Right cardiac atrium (tissue), 5 donors: ENCODE data around the gene FAM241B. TPM values are rescaled to one million over a fixed set of nuclear protein-coding genes. Genes with fewer than 3 reads are reported as not detected.
A peak's percentile ranks its signal among the peaks of the same experiment; 100 is the strongest.

ENCODE experiments used
- ATAC-seq, 2 donors: fragments of 200-7000 bp; cut with Tn5 transposase; one replicate each; pipeline versions ENCODE4 v1.8.0 to v1.9.1; 2020; ENCODE audit warnings: moderate library complexity in 2 of 2, mild to moderate bottlenecking in 1 of 2
- DNase-seq, 3 donors: peaks; one replicate each; pipeline ENCODE4 v3.0.0-alpha.2; 2020
- H3K27ac ChIP-seq: one replicate; pipeline ENCODE4 v1.5.1; 2013; ENCODE audit warnings: mild to moderate bottlenecking, low read length, control low read depth, moderate library complexity
- H3K27me3 ChIP-seq: one replicate; pipeline ENCODE4 v1.6.1; 2013; ENCODE audit not compliant: control insufficient read depth, insufficient read depth
- H3K4me1 ChIP-seq: one replicate; pipeline ENCODE4 v1.6.1; 2013; ENCODE audit warnings: low read length; ENCODE audit not compliant: control insufficient read depth, insufficient read depth
- H3K4me3 ChIP-seq: one replicate; pipeline ENCODE4 v1.5.1; 2013; ENCODE audit warnings: low read length, control low read depth
- H3K9me3 ChIP-seq: one replicate; pipeline ENCODE4 v1.6.1; 2013; ENCODE audit warnings: low read length; ENCODE audit not compliant: control insufficient read depth
- WGBS: extraction: QIAGEN DNeasy Blood & Tissue Kit; methylation state at CpG from one replicate; pipeline ENCODE4 v1.1.7; 2013; 5-methylcytosine and 5-hydroxymethylcytosine counted together
- intact Hi-C, 4 donors: fragments of 100-400 bp; cut with DNase I; formaldehyde crosslinking; loops; one replicate each; pipeline versions ENCODE4 v1.11.0 to v1.14.0; 2022 to 2023
- polyA plus RNA-seq: library from polyadenylated mRNA; stranded (reverse); fragments of 200-250 nt; gene quantifications from one replicate; pipeline ENCODE4 v1.2.3, GENCODE V29; 2013
- total RNA-seq, 4 donors: library from RNA; stranded (reverse); fragmentation: NEBNext Ultra II Directional; extraction: Animal tissue kit (Norgen Biotek cat#: 25700); gene quantifications; one replicate each; pipeline ENCODE4 v1.2.1, GENCODE V29; 2021
- donor health status: healthy with polysubstance abuse.
- donor health status: DM: no; HTN: yes; CAD: no.
- donor health status: DM: no; HTN: no; CAD: no.
- donor health status: DM: no; HTN: yes; CAD: no; lungs with severe emphysema.
- donor health status: DM: yes; HTN: yes; CAD: no.

FAM241B gene
- total and polyA plus RNA-seq, 5 donors, result 4.6 to 8.7 (median 5.6) TPM

DNA sequence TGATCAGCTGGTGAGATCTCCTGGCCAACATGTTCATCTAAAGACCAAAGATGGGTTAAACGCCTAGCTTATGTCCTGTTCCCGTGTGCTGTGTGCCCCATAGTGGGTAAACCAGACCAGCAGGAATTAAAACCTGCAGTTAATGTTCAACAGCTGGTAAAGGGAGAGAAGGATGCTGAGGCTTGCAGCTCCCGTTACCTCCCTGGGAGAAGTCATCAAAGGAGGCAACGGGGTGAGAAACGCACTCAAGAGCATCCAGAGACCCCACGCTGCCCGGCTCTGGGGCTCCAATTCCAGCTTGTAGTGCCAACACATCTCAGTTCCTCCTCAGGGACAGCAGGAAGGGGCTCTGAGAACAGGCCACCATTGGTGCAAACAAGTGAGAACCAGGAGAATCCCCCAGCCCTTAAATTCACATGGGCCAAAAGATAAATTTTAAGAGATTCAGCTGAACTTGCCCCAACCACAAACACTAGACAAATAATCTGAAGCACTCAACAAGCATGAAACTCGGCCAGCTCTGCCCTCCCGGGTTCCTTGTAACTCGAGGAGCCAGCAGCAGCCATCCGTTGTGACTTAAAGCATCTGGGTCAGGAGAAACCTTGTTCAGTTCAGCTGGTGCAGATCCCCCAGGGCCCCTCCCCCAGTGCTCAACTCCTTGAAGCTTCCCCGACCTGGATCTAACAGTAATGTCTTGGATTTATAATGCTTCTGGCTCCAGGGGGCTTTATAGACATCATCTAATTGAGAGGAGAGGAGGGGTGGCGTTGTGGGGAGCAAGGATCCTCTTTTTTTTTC is 29.4 kb downstream of the FAM241B start:
- intact Hi-C loops, result loop anchor here in 1 of 4 donors (10.0 kb wide), 1 partner anchor 145 kb away; the partner anchor contains the start of gene COL13A1
- no peaks in the 10 kb centered on the region for H3K27me3 ChIP-seq
- ATAC-seq (no peak), DNase-seq (no peak)
- no peak overlapping the region for H3K27ac ChIP-seq
- no peaks in the 10 kb centered on the region for H3K9me3 ChIP-seq
- 69% methylated on average over 13 of the region's 13 CpGs for WGBS
- no peak overlapping the region for H3K4me3 ChIP-seq
- H3K4me1 ChIP-seq, result no peaks in the 10 kb centered on the region

GRCh38 chr10:69660296-69660695 is 30.2 kb downstream of the FAM241B start:
- Histone ChIP-seq H3K9me3 (no peaks in the 10 kb centered on the region), H3K27me3 (no peaks in the 10 kb centered on the region), H3K4me3 (no peak overlapping the region), H3K4me1 (no peaks in the 10 kb centered on the region), H3K27ac (no peak overlapping the region)
- 71% methylated on average over 6 of the region's 6 CpGs for WGBS
- ATAC-seq (no peak), DNase-seq (no peak)
- intact Hi-C loops, result no loop called here

DNA sequence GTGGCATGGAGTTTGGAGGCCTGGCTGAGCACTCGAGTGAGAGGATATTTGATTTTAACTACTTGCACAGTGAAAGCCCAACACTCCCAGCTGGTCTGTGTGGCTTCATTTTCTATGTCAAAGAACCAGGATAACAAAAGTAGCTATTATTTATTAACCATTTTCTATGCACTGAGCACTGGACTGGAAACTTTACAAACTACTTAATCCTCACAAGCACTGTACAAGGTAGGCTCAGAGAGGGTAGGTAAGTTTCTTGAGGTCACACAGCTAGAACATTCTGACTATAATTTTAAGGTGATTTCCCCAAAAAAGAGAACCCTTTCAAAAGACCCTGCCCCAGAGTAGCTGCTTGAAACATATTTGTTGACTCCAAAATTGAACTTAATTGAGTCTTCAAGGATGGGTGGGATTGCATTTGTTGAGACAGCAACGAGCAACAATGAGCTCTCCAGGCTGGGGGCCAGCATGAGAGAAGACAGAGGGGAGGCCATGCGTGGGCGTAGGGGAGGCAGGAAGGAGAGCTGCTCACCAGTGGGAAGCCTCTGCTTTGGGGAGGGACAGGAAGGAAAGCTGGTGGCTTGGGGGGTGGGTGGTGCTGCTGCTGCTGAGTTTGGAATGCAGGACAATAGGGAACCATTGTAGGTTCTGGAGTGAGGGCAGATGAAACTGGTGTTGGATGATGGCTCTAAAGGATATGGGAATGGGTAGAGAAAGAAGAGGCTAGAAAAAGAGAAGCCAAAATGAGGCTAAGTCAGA is 31.5 kb downstream of the FAM241B start:
- Histone ChIP-seq H3K27ac (no peak overlapping the region), H3K27me3 (no peaks in the 10 kb centered on the region), H3K9me3 (no peaks in the 10 kb centered on the region), H3K4me1 (no peaks in the 10 kb centered on the region), H3K4me3 (no peak overlapping the region)
- DNase-seq, result no peak
- no peak for ATAC-seq
- intact Hi-C loops, result no loop called here
- WGBS, result 54% methylated on average over 4 of the region's 4 CpGs

GRCh38 chr10:69662173-69662877 is 32.3 kb downstream of the FAM241B start:
- H3K4me1 ChIP-seq, result no peaks in the 10 kb centered on the region
- WGBS, result 59% methylated on average over 11 of the region's 11 CpGs

GRCh38 chr10:69662901-69663300 is 32.9 kb downstream of the FAM241B start:
- DNase-seq, result no peak
- intact Hi-C loops, result no loop called here
- Histone ChIP-seq H3K27ac (no peak overlapping the region), H3K27me3 (no peaks in the 10 kb centered on the region), H3K4me3 (no peak overlapping the region), H3K4me1 (no peaks in the 10 kb centered on the region), H3K9me3 (no peaks in the 10 kb centered on the region)
- ATAC-seq, result no peak
- WGBS, result 82% methylated on average over 7 of the region's 7 CpGs

More at GRCh38 chr10:69662173-69662877, 32.3 kb downstream of the FAM241B start:
- ATAC-seq, result no peak
- intact Hi-C loops, result no loop called here
- Histone ChIP-seq H3K9me3 (no peaks in the 10 kb centered on the region), H3K4me3 (no peak overlapping the region), H3K27me3 (no peaks in the 10 kb centered on the region), H3K27ac (no peak overlapping the region)
- DNase-seq, result no peak

GRCh38 chr10:69663369-69663947 is 33.4 kb downstream of the FAM241B start:
- Histone ChIP-seq H3K27me3 (no peaks in the 10 kb centered on the region), H3K9me3 (no peaks in the 10 kb centered on the region), H3K4me3 (no peak overlapping the region), H3K27ac (no peak overlapping the region), H3K4me1 (no peaks in the 10 kb centered on the region)
- DNase-seq (no peak), ATAC-seq (no peak)
- intact Hi-C loops, result no loop called here
- 78% methylated on average over 9 of the region's 9 CpGs for WGBS

DNA sequence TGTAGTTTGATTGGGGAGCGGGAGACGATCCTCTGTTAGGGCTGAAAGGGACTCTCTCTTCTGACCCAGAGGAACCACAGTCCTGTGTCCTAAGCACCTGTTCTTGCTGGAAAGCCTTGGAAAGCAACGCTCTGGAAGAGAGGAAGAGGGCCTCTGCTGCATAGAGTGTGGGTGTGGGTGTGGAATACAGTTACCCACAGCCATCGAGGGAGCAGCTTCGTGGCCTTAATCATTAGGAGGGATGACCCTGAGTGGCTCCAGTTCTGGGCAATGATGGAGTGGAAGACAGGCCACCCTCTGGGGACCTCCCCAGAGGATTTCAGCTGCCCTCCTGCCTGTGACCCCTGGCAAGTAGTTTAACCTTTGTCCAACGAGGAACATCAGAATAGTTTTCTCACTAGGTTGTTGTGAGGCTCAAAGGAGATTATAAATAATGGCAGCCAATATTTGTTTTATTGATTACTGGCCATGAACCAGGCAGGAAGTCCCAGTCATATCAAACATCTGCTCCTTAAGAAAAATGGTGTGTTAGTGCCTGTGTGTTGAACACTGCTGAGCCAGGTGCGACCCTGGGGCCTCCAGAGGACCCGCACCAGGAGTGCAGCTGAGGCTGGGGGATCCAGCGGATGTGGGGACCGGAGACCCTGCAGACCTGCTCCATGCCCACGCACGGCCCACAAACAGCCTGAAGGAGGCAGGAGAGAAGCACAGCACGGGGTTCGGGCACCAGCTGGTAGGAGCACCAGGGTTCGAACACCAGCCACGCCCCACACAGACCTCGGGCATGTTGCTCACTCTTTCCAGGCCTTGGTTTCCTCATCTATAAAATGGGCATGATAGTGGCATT is 35.6 kb downstream of the FAM241B start:
- DNase-seq, result no peak
- no peak overlapping the region for H3K27ac ChIP-seq
- ATAC-seq, result no peak
- H3K27me3 ChIP-seq, result no peaks in the 10 kb centered on the region
- intact Hi-C loops, result no loop called here
- H3K4me3 ChIP-seq, result no peak overlapping the region
- H3K9me3 ChIP-seq, result no peaks in the 10 kb centered on the region
- no peaks in the 10 kb centered on the region for H3K4me1 ChIP-seq
- 73% methylated on average over 17 of the region's 17 CpGs for WGBS

- ATAC-seq (no peak), DNase-seq (no peak)
- Histone ChIP-seq H3K4me1 (no peaks in the 10 kb centered on the region), H3K4me3 (no peak overlapping the region), H3K27ac (no peak overlapping the region), H3K9me3 (no peaks in the 10 kb centered on the region), H3K27me3 (no peaks in the 10 kb centered on the region)
- intact Hi-C loops, result no loop called here
- 80% methylated on average over 4 of the region's 4 CpGs for WGBS
Measured at GRCh38 chr10:69666756-69667155, 36.7 kb downstream of the FAM241B start.

GRCh38 chr10:69668721-69669120 is 38.7 kb downstream of the FAM241B start:
- no peak overlapping the region for H3K4me3 ChIP-seq
- no peak for DNase-seq

GRCh38 chr10:69669409-69669808 is 39.4 kb downstream of the FAM241B start:
- H3K4me1 ChIP-seq, result no peaks in the 10 kb centered on the region
- H3K9me3 ChIP-seq, result no peaks in the 10 kb centered on the region
- 59% methylated on average over 4 of the region's 4 CpGs for WGBS
- DNase-seq (no peak), ATAC-seq (no peak)
- H3K4me3 ChIP-seq, result no peak overlapping the region
- intact Hi-C loops, result no loop called here
- no peak overlapping the region for H3K27ac ChIP-seq
- H3K27me3 ChIP-seq, result no peaks in the 10 kb centered on the region

More at GRCh38 chr10:69668721-69669120, 38.7 kb downstream of the FAM241B start:
- Histone ChIP-seq H3K27ac (no peak overlapping the region), H3K9me3 (no peaks in the 10 kb centered on the region), H3K27me3 (no peaks in the 10 kb centered on the region), H3K4me1 (no peaks in the 10 kb centered on the region)
- 71% methylated on average over 5 of the region's 5 CpGs for WGBS
- intact Hi-C loops, result no loop called here
- peak in 1 of 2 donors; percentile 17 for ATAC-seq
